HG03139 (cell line): ENCODE measurements around the gene SLC22A6.
"Not testable (repeated sequence)": the region's sequence is repeated elsewhere in the genome, so short reads cannot be mapped to it uniquely, and the experiment has no call there.

Experiments
- ATAC-seq: cut with Tn5 transposase; IDR thresholded peaks from one replicate; pipeline ENCODE4 v1.9.1; 2021; ENCODE audit not compliant: unreplicated experiment

SLC22A6 gene

GRCh38 chr11:62985041-62985750 lies 429 bp upstream of the SLC22A6 start:
- no peak for ATAC-seq

- no peak for ATAC-seq
Measured at GRCh38 chr11:62983536-62984199, 1.1 kb downstream of the SLC22A6 start.

GRCh38 chr11:62981743-62982142 lies 3.0 kb downstream of the SLC22A6 start:
- ATAC-seq = no peak

- no peak for ATAC-seq
Measured at GRCh38 chr11:62980133-62980760, 4.5 kb downstream of the SLC22A6 start.

- no peak for ATAC-seq
Measured at GRCh38 chr11:62976109-62976508, 8.7 kb downstream of the SLC22A6 start.

GRCh38 chr11:62974848-62975522 lies 9.8 kb downstream of the SLC22A6 start:
- ATAC-seq = no peak

GRCh38 chr11:62965574-62965973 lies 19.2 kb downstream of the SLC22A6 start:
- ATAC-seq = no peak

- ATAC-seq = no peak
Measured at GRCh38 chr11:62962391-62962790, 22.4 kb downstream of the SLC22A6 start.

GRCh38 chr11:62961017-62961570 lies 23.7 kb downstream of the SLC22A6 start:
- ATAC-seq = no peak

GRCh38 chr11:62959422-62959980 lies 25.3 kb downstream of the SLC22A6 start:
- ATAC-seq = no peak

GRCh38 chr11:62958547-62959421 lies 26.0 kb downstream of the SLC22A6 start:
- no peak for ATAC-seq

- ATAC-seq = no peak
Measured at GRCh38 chr11:62957147-62957546, 27.6 kb downstream of the SLC22A6 start.

- no peak for ATAC-seq
Measured at GRCh38 chr11:62954478-62954877, 30.3 kb downstream of the SLC22A6 start.

GRCh38 chr11:62953811-62954210 lies 31.0 kb downstream of the SLC22A6 start:
- no peak for ATAC-seq

- no peak for ATAC-seq
Measured at GRCh38 chr11:62948765-62949320, 35.9 kb downstream of the SLC22A6 start.

- not testable (repeated sequence) for ATAC-seq
Measured at GRCh38 chr11:62945538-62945937, 39.2 kb downstream of the SLC22A6 start.

- ATAC-seq = not testable (repeated sequence)
Measured at GRCh38 chr11:62937528-62937927, 47.2 kb downstream of the SLC22A6 start.

GRCh38 chr11:62934496-62934785 lies 50.3 kb downstream of the SLC22A6 start:
- no peak for ATAC-seq

GRCh38 chr11:62933750-62934495 lies 50.8 kb downstream of the SLC22A6 start:
- no peak for ATAC-seq
